Liver (tissue), 9 donors: Measurements from ENCODE around the gene CCL22. TPM values are rescaled to one million over a fixed set of nuclear protein-coding genes. Genes with fewer than 3 reads are reported as not detected.

ENCODE experiments used
- DNase-seq: peaks from one replicate; pipeline ENCODE4 v3.0.0-alpha.2; 2017; ENCODE audit warnings: low spot score
- H3K27ac ChIP-seq, 2 donors: one replicate each; pipeline ENCODE4 v1.7.0; 2013; ENCODE audit warnings: inconsistent platforms in 2 of 2, low read length in 2 of 2, control low read depth in 1 of 2, low read depth in 1 of 2, mild to moderate bottlenecking in 1 of 2
- H3K27me3 ChIP-seq, 4 donors: one replicate each; pipeline versions ENCODE4 v1.6.1 to v1.7.0; 2013; ENCODE audit warnings: low read length in 3 of 4, inconsistent platforms in 1 of 4, mild to moderate bottlenecking in 1 of 4, moderate library complexity in 1 of 4; ENCODE audit not compliant: control insufficient read depth in 4 of 4, insufficient read depth in 4 of 4
- H3K36me3 ChIP-seq, 4 donors: one replicate each; pipeline versions ENCODE4 v1.6.1 to v1.7.0; 2013; ENCODE audit warnings: low read length in 3 of 4, mild to moderate bottlenecking in 3 of 4, low read depth in 1 of 4, moderate library complexity in 1 of 4; ENCODE audit not compliant: control insufficient read depth in 4 of 4, insufficient read depth in 3 of 4
- H3K4me1 ChIP-seq, 4 donors: one replicate each; pipeline versions ENCODE4 v1.6.1 to v1.7.0; 2013; ENCODE audit warnings: low read length in 3 of 4, mild to moderate bottlenecking in 3 of 4, moderate library complexity in 1 of 4; ENCODE audit not compliant: control insufficient read depth in 4 of 4, insufficient read depth in 4 of 4
- H3K4me3 ChIP-seq, 3 donors: one replicate each; pipeline versions ENCODE4 v1.6.1 to v1.7.0; 2013; ENCODE audit warnings: low read length in 3 of 3, control low read depth in 1 of 3, low read depth in 1 of 3, mild to moderate bottlenecking in 1 of 3
- H3K9ac ChIP-seq, 2 donors: one replicate each; pipeline ENCODE4 v1.7.0; 2013; ENCODE audit warnings: low read length in 2 of 2, mild to moderate bottlenecking in 2 of 2, moderate library complexity in 2 of 2, control low read depth in 1 of 2, low read depth in 1 of 2
- H3K9me3 ChIP-seq, 4 donors: one replicate each; pipeline versions ENCODE4 v1.6.1 to v1.7.0; 2013; ENCODE audit warnings: low read length in 3 of 4; ENCODE audit not compliant: control insufficient read depth in 4 of 4
- EGR1 ChIP-seq, 2 donors: IDR thresholded peaks; 2 replicates each; pipeline ENCODE4 v1.6.1; 2016 to 2018; ENCODE audit warnings: antibody characterized with exemption in 2 of 2, low read depth in 2 of 2
- FOXA1 ChIP-seq: IDR thresholded peaks from 2 replicates; pipeline ENCODE4 v1.6.1; 2016; ENCODE audit warnings: antibody characterized with exemption
- FOXA2 ChIP-seq: IDR thresholded peaks from 2 replicates; pipeline ENCODE4 v1.6.1; 2016; ENCODE audit warnings: antibody characterized with exemption
- GABPA ChIP-seq, 2 donors: IDR thresholded peaks in 1 of 2; conservative IDR thresholded peaks in 1 of 2; 2 replicates each; pipeline ENCODE4 v1.6.1; 2016; ENCODE audit warnings: antibody characterized with exemption in 2 of 2, mild to moderate bottlenecking in 1 of 2, moderate library complexity in 1 of 2
- HNF4G ChIP-seq: IDR thresholded peaks from 2 replicates; pipeline ENCODE4 v1.6.1; 2016; ENCODE audit warnings: antibody characterized with exemption
- NR2F2 ChIP-seq: IDR thresholded peaks from 2 replicates; pipeline ENCODE4 v1.6.1; 2016; ENCODE audit warnings: antibody characterized with exemption
- RAD21 ChIP-seq, 2 donors: IDR thresholded peaks; 2 replicates each; pipeline ENCODE4 v1.6.1; 2016; ENCODE audit warnings: antibody characterized with exemption in 2 of 2, mild to moderate bottlenecking in 2 of 2
- RXRA ChIP-seq, 2 donors: IDR thresholded peaks; 2 replicates each; pipeline ENCODE4 v1.6.1; 2017 to 2018; ENCODE audit warnings: antibody characterized with exemption in 2 of 2, mild to moderate bottlenecking in 1 of 2
- SP1 ChIP-seq: IDR thresholded peaks from 2 replicates; pipeline ENCODE4 v1.6.1; 2018; ENCODE audit warnings: antibody characterized with exemption, mild to moderate bottlenecking
- TAF1 ChIP-seq: conservative IDR thresholded peaks from 2 replicates; pipeline ENCODE4 v1.6.1; 2016; ENCODE audit warnings: antibody characterized with exemption, mild to moderate bottlenecking
- whole genome bisulfite sequencing: extraction: QIAGEN DNeasy Blood & Tissue Kit; methylation state at CpG from one replicate; pipeline ENCODE4 v1.1.7; 2013; 5-methylcytosine and 5-hydroxymethylcytosine counted together
- polyA plus RNA-seq, 2 donors: library from polyadenylated mRNA; stranded (reverse) in 1 of 2; unstranded in 1 of 2; fragments of 200-250 nt in 1 of 2; fragments of >200 nt in 1 of 2; fragmentation: Nextera tagmentation in 1 of 2; extraction: Ambion mirVana in 1 of 2; gene quantifications; one replicate each; pipeline versions ENCODE4 v1.2.1 to v1.2.3, GENCODE V29; 2013 to 2015
- total RNA-seq, 2 donors: library from RNA; depleted of rRNA; stranded (reverse); fragments of >200 nt; gene quantifications; one replicate each; pipeline ENCODE4 v1.2.3, GENCODE V29; 2014
- TF ChIP-seq, protein P1 (sequence below): IDR thresholded peaks from 2 replicates; pipeline ENCODE4 v1.6.1; 2016; ENCODE audit warnings: antibody characterized with exemption, mild to moderate bottlenecking
- TF ChIP-seq, protein P2 (sequence below): fragments of 150-350 bp; IDR thresholded peaks from 2 replicates; pipeline ENCODE4 v1.5.1; 2017; ENCODE audit warnings: improper control_type of control experiment, low read depth, low read length; ENCODE audit not compliant: missing input control
- TF ChIP-seq, protein P3 (sequence below): IDR thresholded peaks from 2 replicates; pipeline ENCODE4 v1.6.1; 2016; ENCODE audit warnings: antibody characterized with exemption
- TF ChIP-seq, protein P4 (sequence below): IDR thresholded peaks from 2 replicates; pipeline ENCODE4 v1.6.1; 2016; ENCODE audit warnings: antibody characterized with exemption
- donor health status: healthy.
- donor health status: healthy.
- donor health status: healthy.
- donor health status: healthy.
- donor health status: healthy.

Gene CCL22
- total and polyA plus RNA-seq, 4 donors = 0.02 to 0.09 TPM; not detected in 2

DNA sequence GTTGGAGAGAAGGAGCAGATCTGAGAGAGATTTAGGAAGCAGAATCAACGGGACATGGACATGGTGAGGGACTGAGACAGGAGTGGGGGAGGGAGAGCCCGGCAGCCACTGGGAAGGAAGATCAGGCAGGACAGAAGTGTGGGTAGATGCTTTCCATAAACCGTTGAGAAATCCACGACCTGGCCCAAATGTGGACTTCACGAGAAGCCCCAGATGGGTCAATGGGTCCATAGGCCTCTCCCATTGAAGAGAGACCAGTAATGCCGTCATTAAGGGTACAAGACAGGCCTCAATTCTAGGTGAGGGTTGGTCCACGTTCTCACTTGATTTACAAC is 530 bp upstream of the CCL22 start (continued):
- TF ChIP-seq, protein P1, sequence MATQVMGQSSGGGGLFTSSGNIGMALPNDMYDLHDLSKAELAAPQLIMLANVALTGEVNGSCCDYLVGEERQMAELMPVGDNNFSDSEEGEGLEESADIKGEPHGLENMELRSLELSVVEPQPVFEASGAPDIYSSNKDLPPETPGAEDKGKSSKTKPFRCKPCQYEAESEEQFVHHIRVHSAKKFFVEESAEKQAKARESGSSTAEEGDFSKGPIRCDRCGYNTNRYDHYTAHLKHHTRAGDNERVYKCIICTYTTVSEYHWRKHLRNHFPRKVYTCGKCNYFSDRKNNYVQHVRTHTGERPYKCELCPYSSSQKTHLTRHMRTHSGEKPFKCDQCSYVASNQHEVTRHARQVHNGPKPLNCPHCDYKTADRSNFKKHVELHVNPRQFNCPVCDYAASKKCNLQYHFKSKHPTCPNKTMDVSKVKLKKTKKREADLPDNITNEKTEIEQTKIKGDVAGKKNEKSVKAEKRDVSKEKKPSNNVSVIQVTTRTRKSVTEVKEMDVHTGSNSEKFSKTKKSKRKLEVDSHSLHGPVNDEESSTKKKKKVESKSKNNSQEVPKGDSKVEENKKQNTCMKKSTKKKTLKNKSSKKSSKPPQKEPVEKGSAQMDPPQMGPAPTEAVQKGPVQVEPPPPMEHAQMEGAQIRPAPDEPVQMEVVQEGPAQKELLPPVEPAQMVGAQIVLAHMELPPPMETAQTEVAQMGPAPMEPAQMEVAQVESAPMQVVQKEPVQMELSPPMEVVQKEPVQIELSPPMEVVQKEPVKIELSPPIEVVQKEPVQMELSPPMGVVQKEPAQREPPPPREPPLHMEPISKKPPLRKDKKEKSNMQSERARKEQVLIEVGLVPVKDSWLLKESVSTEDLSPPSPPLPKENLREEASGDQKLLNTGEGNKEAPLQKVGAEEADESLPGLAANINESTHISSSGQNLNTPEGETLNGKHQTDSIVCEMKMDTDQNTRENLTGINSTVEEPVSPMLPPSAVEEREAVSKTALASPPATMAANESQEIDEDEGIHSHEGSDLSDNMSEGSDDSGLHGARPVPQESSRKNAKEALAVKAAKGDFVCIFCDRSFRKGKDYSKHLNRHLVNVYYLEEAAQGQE = no peak
- TF ChIP-seq, protein P2, sequence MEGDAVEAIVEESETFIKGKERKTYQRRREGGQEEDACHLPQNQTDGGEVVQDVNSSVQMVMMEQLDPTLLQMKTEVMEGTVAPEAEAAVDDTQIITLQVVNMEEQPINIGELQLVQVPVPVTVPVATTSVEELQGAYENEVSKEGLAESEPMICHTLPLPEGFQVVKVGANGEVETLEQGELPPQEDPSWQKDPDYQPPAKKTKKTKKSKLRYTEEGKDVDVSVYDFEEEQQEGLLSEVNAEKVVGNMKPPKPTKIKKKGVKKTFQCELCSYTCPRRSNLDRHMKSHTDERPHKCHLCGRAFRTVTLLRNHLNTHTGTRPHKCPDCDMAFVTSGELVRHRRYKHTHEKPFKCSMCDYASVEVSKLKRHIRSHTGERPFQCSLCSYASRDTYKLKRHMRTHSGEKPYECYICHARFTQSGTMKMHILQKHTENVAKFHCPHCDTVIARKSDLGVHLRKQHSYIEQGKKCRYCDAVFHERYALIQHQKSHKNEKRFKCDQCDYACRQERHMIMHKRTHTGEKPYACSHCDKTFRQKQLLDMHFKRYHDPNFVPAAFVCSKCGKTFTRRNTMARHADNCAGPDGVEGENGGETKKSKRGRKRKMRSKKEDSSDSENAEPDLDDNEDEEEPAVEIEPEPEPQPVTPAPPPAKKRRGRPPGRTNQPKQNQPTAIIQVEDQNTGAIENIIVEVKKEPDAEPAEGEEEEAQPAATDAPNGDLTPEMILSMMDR = no peak

DNA sequence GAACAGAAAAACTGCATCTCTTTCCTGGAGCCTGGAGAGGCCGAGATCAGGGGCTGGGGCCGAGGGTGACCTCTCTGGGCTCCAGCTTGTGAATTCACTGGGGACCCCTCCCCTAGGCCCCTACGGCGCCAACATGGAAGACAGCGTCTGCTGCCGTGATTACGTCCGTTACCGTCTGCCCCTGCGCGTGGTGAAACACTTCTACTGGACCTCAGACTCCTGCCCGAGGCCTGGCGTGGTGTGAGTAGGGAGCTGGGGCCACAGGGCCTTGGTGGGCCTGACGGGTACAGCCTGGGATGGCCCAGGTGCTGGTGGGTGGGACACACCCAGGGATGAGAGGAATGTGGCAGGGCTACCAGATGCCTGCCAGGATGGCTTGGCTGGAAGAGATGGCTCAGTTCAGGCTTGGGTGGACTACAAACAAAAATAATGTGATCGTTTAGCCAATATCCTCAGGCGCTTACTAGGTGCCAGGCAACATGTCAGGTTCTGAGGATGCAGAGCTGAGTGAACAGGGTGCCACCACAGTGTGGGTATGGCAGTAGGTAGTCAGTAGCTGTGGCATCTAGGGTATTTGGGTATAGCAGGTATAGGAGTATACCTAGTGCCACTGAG is 1.8 kb downstream of the CCL22 start:
- Histone ChIP-seq H3K4me3 (no peak overlapping the region), H3K4me1 (peaks cover 0 to 23% (median 21%) of the 10 kb centered on the region in 4 donors), H3K27ac (no peak overlapping the region), H3K36me3 (no peaks in the 10 kb centered on the region), H3K9me3 (no peaks in the 10 kb centered on the region), H3K9ac (no peak overlapping the region), H3K27me3 (no peaks in the 10 kb centered on the region)
- WGBS = 95% methylated on average over 16 of the region's 16 CpGs
- TF ChIP-seq, protein P3, sequence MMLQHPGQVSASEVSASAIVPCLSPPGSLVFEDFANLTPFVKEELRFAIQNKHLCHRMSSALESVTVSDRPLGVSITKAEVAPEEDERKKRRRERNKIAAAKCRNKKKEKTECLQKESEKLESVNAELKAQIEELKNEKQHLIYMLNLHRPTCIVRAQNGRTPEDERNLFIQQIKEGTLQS = no peak
- TF ChIP-seq TAF1 (no peak), NR2F2 (no peak), EGR1 (IDR thresholded peaks at IDR 0.05; ENCODE audit: low read depth in 2 of 2) (no peak), HNF4G (no peak), SP1 (no peak), FOXA2 (no peak)
- DNase-seq = no peak

DNA sequence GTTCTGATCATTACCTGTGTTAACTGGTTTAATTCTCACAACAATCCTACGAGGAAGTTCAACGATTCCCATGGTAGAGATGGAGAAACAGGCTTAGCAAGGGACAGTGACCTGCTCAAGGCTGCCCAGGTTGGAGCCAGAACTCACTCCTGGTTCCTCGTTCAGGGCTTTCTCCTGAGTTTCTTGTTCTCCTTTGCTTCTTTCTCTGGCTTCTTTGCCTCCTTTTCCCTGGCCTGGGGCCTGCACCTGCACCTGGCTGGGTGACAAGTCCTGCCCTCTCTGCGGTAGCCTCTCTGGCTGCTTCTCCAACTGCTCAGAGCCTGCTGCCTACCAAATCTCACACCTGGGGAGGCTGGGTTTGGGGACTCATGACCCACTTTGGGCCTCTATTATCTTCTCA is 2.8 kb downstream of the CCL22 start:
- no peak overlapping the region for H3K9ac ChIP-seq
- no peak for DNase-seq
- TF ChIP-seq RXRA (IDR thresholded peaks at IDR 0.05) = no peak
- TF ChIP-seq EGR1 (IDR thresholded peaks at IDR 0.05; ENCODE audit: low read depth in 2 of 2) = no peak
- TF ChIP-seq FOXA2 = no peak
- TF ChIP-seq FOXA1 = no peak
- TF ChIP-seq TAF1 = no peak
- TF ChIP-seq, protein P1 = no peak
- TF ChIP-seq, protein P3 = no peak
- no peak for TF ChIP-seq RAD21 (IDR thresholded peaks at IDR 0.05)
- TF ChIP-seq, protein P2 = no peak
- no peak for TF ChIP-seq SP1
- no peak for TF ChIP-seq NR2F2
- TF ChIP-seq, protein P4, sequence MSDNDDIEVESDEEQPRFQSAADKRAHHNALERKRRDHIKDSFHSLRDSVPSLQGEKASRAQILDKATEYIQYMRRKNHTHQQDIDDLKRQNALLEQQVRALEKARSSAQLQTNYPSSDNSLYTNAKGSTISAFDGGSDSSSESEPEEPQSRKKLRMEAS = no peak
- TF ChIP-seq GABPA (IDR thresholded peaks at IDR 0.05 in 1 of 2, conservative IDR thresholded peaks at IDR 0.05 in 1 of 2) = no peak
- TF ChIP-seq HNF4G = no peak
- no peaks in the 10 kb centered on the region for H3K27me3 ChIP-seq
- 35% methylated on average over 4 of the region's 4 CpGs for WGBS
- no peaks in the 10 kb centered on the region for H3K9me3 ChIP-seq
- no peaks in the 10 kb centered on the region for H3K36me3 ChIP-seq
- H3K27ac ChIP-seq = no peak overlapping the region
- no peak overlapping the region for H3K4me3 ChIP-seq
- peaks cover 0 to 23% (median 21%) of the 10 kb centered on the region in 4 donors for H3K4me1 ChIP-seq
